H1 (cell line): ENCODE results near the gene DENND5B. TPM values are rescaled to one million over a fixed set of nuclear protein-coding genes. Genes with fewer than 3 reads are reported as not detected.
A peak's percentile ranks its signal among the peaks of the same experiment; 100 is the strongest.

Source experiments
- ASH2L ChIP-seq: fragments of 200-600, 300-600 bp; sonication (generic); IDR thresholded peaks from one replicate; pipeline ENCODE4 v1.7.1; 2017; ENCODE audit warnings: low read length
- CBX8 ChIP-seq: fragments of 300-800, 300-1000 bp; sonication (generic); IDR thresholded peaks from 2 replicates; pipeline ENCODE4 v1.7.1; 2016; ENCODE audit warnings: low read depth, low read length, borderline replicate concordance
- GTF2F1 ChIP-seq: IDR thresholded peaks from 2 replicates; pipeline ENCODE4 v1.6.1; 2012; ENCODE audit warnings: low read depth, low read length, improper control_type of control experiment, borderline replicate concordance
- HDAC2 ChIP-seq, 2 experiments: fragments of 300-600 bp in 1 of 2; sonication (generic) in 1 of 2; IDR thresholded peaks; 2 replicates each; pipeline ENCODE4 v1.6.1; 2011 to 2012; ENCODE audit warnings: low read depth in 2 of 2, low read length in 2 of 2, mild to moderate bottlenecking in 2 of 2, moderate library complexity in 2 of 2, borderline replicate concordance in 1 of 2, inconsistent platforms in 1 of 2
- NRF1 ChIP-seq: IDR thresholded peaks from 2 replicates; pipeline ENCODE4 v1.6.1; 2011; ENCODE audit warnings: mild to moderate bottlenecking, low read depth, low read length, improper control_type of control experiment
- RAD21 ChIP-seq, 2 experiments: IDR thresholded peaks in 1 of 2; conservative IDR thresholded peaks in 1 of 2; 2 replicates each; pipeline ENCODE4 v1.6.1; 2011; ENCODE audit warnings: low read depth in 2 of 2, low read length in 2 of 2, improper control_type of control experiment in 1 of 2, inconsistent platforms in 1 of 2, mild to moderate bottlenecking in 1 of 2, moderate library complexity in 1 of 2
- RNF2 ChIP-seq: fragments of 200-900, 300-1000 bp; sonication (generic); IDR thresholded peaks from 2 replicates; pipeline ENCODE4 v1.7.1; 2016; ENCODE audit warnings: borderline replicate concordance, low read depth, mild to moderate bottlenecking, antibody characterized with exemption, low read length; ENCODE audit not compliant: poor library complexity, severe bottlenecking; ENCODE audit errors: missing control alignments
- SIX5 ChIP-seq: IDR thresholded peaks from 2 replicates; pipeline ENCODE4 v1.6.1; 2011; ENCODE audit warnings: mild to moderate bottlenecking, low read depth, low read length
- polyA plus RNA-seq, 7 experiments: library from polyadenylated mRNA; depleted of rRNA in 3 of 7; stranded (reverse) in 5 of 7; unstranded in 2 of 7; fragments of >200 nt in 5 of 7; fragments of 200-250 nt in 2 of 7; gene quantifications; 1 replicate in 5 of 7; 2 replicates in 1 of 7; 4 replicates in 1 of 7; pipeline versions ENCODE4 v1.2.1 to v1.2.3, GENCODE V29; 2011 to 2013; ENCODE audit warnings: missing spikeins in 2 of 7, mixed read lengths in 2 of 7
- total RNA-seq: library from RNA; stranded (reverse); fragmentation: NEBNext Ultra II Directional; extraction: Animal tissue kit (Norgen Biotek cat#: 25700); gene quantifications from 2 replicates; pipeline ENCODE4 v1.2.1, GENCODE V29; 2021
- TF ChIP-seq, protein P1 (sequence below): fragments of 300-600 bp; sonication (generic); IDR thresholded peaks from 2 replicates; pipeline ENCODE4 v1.7.1; 2012; ENCODE audit warnings: low read length, moderate library complexity, mild to moderate bottlenecking, inconsistent platforms; ENCODE audit not compliant: insufficient replicate concordance

DENND5B gene
- total and polyA plus RNA-seq, 2 of the 8 experiments (the other 6 are each of a cell fraction or from before 2014, with no cell fraction given): 13.4 to 20.2 TPM

- TF ChIP-seq, protein P1, sequence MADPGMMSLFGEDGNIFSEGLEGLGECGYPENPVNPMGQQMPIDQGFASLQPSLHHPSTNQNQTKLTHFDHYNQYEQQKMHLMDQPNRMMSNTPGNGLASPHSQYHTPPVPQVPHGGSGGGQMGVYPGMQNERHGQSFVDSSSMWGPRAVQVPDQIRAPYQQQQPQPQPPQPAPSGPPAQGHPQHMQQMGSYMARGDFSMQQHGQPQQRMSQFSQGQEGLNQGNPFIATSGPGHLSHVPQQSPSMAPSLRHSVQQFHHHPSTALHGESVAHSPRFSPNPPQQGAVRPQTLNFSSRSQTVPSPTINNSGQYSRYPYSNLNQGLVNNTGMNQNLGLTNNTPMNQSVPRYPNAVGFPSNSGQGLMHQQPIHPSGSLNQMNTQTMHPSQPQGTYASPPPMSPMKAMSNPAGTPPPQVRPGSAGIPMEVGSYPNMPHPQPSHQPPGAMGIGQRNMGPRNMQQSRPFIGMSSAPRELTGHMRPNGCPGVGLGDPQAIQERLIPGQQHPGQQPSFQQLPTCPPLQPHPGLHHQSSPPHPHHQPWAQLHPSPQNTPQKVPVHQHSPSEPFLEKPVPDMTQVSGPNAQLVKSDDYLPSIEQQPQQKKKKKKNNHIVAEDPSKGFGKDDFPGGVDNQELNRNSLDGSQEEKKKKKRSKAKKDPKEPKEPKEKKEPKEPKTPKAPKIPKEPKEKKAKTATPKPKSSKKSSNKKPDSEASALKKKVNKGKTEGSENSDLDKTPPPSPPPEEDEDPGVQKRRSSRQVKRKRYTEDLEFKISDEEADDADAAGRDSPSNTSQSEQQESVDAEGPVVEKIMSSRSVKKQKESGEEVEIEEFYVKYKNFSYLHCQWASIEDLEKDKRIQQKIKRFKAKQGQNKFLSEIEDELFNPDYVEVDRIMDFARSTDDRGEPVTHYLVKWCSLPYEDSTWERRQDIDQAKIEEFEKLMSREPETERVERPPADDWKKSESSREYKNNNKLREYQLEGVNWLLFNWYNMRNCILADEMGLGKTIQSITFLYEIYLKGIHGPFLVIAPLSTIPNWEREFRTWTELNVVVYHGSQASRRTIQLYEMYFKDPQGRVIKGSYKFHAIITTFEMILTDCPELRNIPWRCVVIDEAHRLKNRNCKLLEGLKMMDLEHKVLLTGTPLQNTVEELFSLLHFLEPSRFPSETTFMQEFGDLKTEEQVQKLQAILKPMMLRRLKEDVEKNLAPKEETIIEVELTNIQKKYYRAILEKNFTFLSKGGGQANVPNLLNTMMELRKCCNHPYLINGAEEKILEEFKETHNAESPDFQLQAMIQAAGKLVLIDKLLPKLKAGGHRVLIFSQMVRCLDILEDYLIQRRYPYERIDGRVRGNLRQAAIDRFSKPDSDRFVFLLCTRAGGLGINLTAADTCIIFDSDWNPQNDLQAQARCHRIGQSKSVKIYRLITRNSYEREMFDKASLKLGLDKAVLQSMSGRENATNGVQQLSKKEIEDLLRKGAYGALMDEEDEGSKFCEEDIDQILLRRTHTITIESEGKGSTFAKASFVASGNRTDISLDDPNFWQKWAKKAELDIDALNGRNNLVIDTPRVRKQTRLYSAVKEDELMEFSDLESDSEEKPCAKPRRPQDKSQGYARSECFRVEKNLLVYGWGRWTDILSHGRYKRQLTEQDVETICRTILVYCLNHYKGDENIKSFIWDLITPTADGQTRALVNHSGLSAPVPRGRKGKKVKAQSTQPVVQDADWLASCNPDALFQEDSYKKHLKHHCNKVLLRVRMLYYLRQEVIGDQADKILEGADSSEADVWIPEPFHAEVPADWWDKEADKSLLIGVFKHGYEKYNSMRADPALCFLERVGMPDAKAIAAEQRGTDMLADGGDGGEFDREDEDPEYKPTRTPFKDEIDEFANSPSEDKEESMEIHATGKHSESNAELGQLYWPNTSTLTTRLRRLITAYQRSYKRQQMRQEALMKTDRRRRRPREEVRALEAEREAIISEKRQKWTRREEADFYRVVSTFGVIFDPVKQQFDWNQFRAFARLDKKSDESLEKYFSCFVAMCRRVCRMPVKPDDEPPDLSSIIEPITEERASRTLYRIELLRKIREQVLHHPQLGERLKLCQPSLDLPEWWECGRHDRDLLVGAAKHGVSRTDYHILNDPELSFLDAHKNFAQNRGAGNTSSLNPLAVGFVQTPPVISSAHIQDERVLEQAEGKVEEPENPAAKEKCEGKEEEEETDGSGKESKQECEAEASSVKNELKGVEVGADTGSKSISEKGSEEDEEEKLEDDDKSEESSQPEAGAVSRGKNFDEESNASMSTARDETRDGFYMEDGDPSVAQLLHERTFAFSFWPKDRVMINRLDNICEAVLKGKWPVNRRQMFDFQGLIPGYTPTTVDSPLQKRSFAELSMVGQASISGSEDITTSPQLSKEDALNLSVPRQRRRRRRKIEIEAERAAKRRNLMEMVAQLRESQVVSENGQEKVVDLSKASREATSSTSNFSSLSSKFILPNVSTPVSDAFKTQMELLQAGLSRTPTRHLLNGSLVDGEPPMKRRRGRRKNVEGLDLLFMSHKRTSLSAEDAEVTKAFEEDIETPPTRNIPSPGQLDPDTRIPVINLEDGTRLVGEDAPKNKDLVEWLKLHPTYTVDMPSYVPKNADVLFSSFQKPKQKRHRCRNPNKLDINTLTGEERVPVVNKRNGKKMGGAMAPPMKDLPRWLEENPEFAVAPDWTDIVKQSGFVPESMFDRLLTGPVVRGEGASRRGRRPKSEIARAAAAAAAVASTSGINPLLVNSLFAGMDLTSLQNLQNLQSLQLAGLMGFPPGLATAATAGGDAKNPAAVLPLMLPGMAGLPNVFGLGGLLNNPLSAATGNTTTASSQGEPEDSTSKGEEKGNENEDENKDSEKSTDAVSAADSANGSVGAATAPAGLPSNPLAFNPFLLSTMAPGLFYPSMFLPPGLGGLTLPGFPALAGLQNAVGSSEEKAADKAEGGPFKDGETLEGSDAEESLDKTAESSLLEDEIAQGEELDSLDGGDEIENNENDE: peak; percentile 80
- TF ChIP-seq SIX5 (no peak), GTF2F1 (no peak), NRF1 (no peak), CBX8 (no peak), RNF2 (no peak), HDAC2 (IDR thresholded peaks at IDR 0.05; ENCODE audit: borderline replicate concordance in 1 of 2, low read depth in 2 of 2, low read length in 2 of 2) (0 out of 4 replicates have a peak, but pooled peaks of 1 of the 2 experiments have one; percentile 6), ASH2L (no peak), RAD21 (IDR thresholded peaks at IDR 0.05 in 1 of 2, conservative IDR thresholded peaks at IDR 0.05 in 1 of 2; ENCODE audit: low read depth in 2 of 2, low read length in 2 of 2) (no peak)
These were observed 72.2 kb downstream of the DENND5B start (continued) for GRCh38 chr12:31518680-31519227.
